Esophagus squamous epithelium (tissue), 4 donors: Measurements from ENCODE around the gene EYS.
"Not testable (repeated sequence)": the region's sequence is repeated elsewhere in the genome, so short reads cannot be mapped to it uniquely, and the experiment has no call there.

Experiments
- CTCF ChIP-seq, 6 experiments: fragments of 450-650 bp in 4 of 6; fragments of 200-600 bp in 2 of 6; sonication (generic) in 2 of 6; IDR thresholded peaks; one replicate each; pipeline ENCODE4 v1.5.1; 2016 to 2019; ENCODE audit warnings: antibody characterized with exemption in 6 of 6, mild to moderate bottlenecking in 4 of 6, moderate library complexity in 4 of 6
- POLR2A ChIP-seq, 4 donors: fragments of 450-650 bp; IDR thresholded peaks; one replicate each; pipeline ENCODE4 v1.6.1; 2017; ENCODE audit warnings: antibody characterized with exemption in 4 of 4, mild to moderate bottlenecking in 4 of 4, moderate library complexity in 3 of 4

- TF ChIP-seq CTCF, POLR2A (IDR thresholded peaks at IDR 0.05): not testable (repeated sequence)
Measured at GRCh38 chr6:65483652-65484051, 223.4 kb downstream of the EYS start.
